Measurements from ENCODE around the gene RERE.

DNA sequence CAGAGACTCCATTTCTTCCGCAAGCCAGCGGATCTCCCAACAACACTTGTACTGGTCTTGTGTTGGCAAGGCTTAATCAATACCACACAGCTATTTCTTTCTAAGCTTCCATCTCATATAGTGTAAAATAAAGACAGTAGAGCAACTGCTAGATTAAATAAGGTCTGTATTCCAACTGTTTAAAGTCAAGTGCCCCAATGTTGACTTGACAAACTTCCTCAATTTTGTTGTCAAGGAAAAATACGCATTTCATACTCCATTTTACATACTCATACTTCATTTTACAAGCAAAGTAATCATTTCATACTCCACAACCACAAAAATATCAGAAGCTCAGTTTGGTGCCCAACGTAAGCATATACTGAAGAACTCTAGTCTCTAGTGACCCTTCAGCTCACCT lies 143.0 kb downstream of the RERE start:
- TF ChIP-seq, protein P1, sequence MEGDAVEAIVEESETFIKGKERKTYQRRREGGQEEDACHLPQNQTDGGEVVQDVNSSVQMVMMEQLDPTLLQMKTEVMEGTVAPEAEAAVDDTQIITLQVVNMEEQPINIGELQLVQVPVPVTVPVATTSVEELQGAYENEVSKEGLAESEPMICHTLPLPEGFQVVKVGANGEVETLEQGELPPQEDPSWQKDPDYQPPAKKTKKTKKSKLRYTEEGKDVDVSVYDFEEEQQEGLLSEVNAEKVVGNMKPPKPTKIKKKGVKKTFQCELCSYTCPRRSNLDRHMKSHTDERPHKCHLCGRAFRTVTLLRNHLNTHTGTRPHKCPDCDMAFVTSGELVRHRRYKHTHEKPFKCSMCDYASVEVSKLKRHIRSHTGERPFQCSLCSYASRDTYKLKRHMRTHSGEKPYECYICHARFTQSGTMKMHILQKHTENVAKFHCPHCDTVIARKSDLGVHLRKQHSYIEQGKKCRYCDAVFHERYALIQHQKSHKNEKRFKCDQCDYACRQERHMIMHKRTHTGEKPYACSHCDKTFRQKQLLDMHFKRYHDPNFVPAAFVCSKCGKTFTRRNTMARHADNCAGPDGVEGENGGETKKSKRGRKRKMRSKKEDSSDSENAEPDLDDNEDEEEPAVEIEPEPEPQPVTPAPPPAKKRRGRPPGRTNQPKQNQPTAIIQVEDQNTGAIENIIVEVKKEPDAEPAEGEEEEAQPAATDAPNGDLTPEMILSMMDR (IDR thresholded peaks at IDR 0.05; ENCODE audit: borderline replicate concordance, extremely low read depth, low read length, poor library complexity, severe bottlenecking), result no peak
- TF ChIP-seq EZH2 (IDR thresholded peaks at IDR 0.05; ENCODE audit: borderline replicate concordance, low read depth, low read length, severe bottlenecking), result no peak
